Measurements from ENCODE around the gene KREMEN2.
"Not testable (repeated sequence)": the region's sequence is repeated elsewhere in the genome, so short reads cannot be mapped to it uniquely, and the experiment has no call there.

The KREMEN2 gene

DNA sequence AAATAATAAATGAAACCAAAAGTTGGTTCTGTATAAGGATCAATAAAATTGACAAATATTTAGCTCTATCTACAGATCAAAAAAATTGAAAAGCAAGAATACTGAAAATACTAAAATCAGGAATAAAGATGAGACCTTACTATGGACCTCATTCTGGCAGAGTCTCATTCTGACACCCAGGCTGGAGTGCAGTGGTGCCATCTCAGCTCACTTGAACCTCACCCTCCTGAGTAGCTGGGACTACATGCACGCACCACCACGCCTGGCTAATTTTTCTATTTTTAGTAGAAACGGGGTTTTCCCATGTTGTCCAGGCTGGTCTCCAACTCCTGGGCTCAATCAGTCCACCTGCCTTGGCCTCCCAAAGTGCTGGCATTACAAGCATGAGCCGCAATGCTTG lies 22.0 kb upstream of the KREMEN2 start:
- no peak for DNase-seq
- no peak for ATAC-seq

DNA sequence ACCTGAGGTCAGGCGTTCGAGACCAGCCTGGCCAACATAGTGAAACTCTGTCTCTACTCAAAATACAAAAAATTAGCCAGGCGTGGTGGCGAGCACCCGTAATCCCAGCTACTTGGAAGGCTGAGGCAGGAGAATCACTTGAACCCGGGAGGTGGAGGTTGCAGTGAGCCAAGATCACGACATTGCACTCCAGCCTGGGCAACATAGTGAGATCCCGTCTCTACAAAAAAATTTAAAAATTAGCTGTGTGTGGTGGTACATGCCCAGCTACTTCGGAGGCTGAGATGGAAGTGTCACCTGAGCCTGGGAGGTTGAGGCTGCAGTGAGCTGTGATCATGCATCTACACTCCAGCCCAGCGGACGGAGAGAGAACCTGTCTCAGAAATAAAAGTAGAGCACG lies 20.4 kb upstream of the KREMEN2 start:
- not testable (repeated sequence) for DNase-seq, ATAC-seq

DNA sequence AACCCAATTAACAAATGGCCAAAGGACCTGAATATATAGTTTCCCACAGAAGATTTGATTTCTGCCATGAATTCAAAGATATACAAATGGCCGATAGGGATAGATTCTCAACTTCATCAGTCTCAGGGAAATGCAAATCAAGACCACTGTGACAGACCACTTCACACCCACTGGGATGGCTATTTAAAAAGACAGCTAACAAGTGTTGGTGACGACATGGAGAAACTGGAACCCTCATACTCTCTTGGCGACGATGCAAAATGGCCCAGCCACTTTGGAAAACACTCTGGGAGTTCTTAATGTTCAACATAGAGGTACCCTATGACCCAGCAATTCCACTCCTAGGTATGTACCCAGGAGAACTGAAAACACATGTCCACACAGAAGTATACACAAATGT lies 17.4 kb upstream of the KREMEN2 start:
- no peak for DNase-seq
- no peak for ATAC-seq

- DNase-seq, result no peak
- ATAC-seq, result no peak
These were observed 15.0 kb upstream of the KREMEN2 start for GRCh38 chr16:2948807-2949704.

GRCh38 chr16:2949705-2950352 lies 14.2 kb upstream of the KREMEN2 start:
- ATAC-seq (no peak), DNase-seq (no peak)

DNA sequence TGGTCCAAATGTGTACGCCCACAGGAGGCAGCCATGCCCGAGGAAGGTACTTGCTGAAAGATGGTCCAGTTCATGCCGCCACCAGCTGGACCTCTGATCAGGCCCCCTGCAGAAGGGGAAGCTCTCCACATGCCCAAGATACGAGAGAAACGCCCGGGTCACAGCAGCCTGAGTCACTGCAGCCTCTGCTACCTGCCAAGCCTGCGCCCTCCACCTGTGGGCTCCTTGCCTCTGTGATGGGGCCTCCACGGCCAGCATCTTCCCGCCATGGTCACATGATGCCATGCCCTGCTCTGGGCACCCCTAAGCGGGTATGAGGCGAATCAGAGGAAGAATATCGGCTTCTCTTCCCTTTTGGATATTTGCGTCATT lies 13.7 kb upstream of the KREMEN2 start:
- DNase-seq (no peak), ATAC-seq (no peak)

DNA sequence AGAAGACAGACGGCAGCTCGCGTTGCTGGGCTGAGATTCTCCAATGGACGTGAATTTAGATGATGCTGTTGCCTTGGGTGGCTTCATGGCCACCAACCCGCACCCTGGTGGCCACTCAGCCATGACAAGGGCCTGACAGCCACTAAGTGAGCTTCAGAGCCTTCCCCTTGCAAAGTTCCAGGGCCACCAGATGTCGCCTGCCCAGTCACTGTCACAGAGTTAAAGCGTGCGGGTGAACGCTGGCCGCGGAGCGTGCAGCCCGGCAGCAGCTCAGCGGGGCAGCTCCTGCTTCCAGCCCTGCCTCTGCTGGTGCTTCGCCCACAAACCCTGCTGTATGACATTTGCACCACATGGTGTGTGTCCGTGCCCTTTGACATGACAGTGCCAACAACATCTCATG lies 13.3 kb upstream of the KREMEN2 start:
- ATAC-seq, result no peak

GRCh38 chr16:2952679-2953078 lies 11.4 kb upstream of the KREMEN2 start:
- ATAC-seq, result no peak
- no peak for DNase-seq

More for the DNA sequence above, 13.3 kb upstream of the KREMEN2 start:
- DNase-seq, result no peak

GRCh38 chr16:2953706-2954627 lies 10.1 kb upstream of the KREMEN2 start:
- DNase-seq (no peak), ATAC-seq (no peak)

DNA sequence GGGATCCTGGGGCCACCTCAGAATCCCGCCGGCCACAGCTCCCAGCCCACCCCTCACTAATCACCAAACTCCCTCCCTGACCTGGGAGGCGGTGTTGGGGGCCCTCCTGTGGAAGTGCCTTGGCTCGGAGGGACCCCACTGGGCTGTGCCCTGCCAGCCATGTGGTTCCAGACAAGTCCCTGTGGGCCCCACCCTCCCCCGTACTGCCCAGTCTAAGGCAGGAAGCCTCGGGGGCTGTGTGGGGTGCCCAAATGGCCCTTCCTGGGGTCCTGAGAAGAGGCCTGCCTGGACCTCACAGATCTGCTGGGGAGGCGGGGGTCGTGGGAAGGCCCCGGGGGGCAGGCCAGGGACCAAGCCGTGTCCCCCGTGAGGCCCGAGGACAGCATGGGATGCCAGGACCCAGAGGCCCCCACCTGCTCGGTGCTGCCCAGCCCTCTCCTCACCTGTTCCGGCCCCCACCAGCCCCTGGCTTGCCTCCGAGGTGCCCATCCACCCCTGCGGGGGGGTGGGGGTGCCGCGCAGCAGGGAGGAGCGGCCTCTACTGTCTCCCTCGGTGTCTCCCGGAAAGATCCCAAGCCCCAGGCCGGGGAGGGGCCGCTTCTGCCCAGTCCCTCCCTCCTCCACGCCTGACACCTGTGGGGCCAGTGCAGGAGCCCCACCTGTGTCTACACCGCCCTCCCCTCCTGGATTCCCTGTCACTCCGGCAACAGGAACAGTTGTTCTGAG lies 9.3 kb upstream of the KREMEN2 start:
- no peak for DNase-seq
- no peak for ATAC-seq

DNA sequence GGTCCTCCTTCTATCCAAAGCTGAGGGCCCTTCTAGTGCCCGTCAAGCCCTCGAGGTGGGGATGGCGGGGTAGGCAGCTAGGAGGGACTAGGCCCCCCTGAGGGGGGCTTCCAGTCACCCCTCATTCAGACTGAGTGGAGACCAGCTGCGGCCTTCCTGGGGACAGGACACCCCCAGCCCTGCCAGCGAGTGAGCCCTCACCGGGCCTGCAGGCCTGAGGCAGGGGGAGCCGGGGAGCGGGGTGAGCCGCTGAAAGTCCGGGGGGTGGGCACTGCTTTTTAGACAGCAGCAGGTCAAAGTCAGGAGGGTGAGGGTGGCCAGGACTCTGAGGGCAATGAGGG lies 8.7 kb upstream of the KREMEN2 start:
- DNase-seq (no peak), ATAC-seq (no peak)

DNA sequence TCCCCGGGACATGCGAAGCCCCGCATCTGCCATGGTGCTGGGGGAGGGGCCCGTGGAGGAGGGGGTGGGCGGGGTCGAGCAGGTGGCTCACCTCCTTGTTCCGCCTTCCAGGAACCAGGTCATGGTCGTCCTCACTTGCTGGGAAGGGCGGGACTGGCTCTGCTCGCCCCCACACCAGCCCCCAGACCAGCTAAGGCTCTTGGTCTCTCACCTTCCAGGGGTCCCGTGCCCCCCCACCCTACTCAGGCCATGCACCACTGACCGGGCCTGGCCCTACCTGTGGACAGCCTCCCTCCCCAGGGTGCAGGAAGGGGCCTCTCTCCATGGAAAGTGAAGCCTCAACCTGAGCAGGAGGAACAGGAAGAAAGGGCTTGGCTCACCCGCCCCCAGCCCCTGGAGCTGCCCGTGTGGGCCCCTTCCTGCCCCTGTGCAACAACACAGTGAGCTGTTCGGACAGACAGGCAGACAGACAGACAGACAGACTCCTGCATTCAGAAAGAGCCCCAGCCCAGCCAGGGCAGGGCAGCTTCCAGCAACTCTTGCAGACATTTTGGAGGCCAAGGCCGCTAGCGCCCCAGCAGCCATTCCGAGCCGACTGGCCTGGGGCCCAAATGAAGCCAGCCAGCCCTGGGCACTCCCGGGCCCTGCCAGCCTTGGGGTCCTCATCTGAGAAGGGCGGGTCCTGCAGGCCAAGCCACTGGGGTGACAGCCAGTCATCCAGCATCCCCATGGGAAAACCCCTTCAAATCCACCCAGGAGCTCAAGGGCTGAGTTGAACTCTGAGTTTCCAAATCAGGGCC lies 8.1 kb upstream of the KREMEN2 start:
- DNase-seq, result no peak

GRCh38 chr16:2956579-2956956 lies 7.5 kb upstream of the KREMEN2 start:
- ATAC-seq, result no peak
- no peak for DNase-seq

More for the DNA sequence above, 8.1 kb upstream of the KREMEN2 start:
- ATAC-seq, result no peak

- DNase-seq (no peak), ATAC-seq (no peak)
These were observed 4.9 kb upstream of the KREMEN2 start for GRCh38 chr16:2959206-2959605.

DNA sequence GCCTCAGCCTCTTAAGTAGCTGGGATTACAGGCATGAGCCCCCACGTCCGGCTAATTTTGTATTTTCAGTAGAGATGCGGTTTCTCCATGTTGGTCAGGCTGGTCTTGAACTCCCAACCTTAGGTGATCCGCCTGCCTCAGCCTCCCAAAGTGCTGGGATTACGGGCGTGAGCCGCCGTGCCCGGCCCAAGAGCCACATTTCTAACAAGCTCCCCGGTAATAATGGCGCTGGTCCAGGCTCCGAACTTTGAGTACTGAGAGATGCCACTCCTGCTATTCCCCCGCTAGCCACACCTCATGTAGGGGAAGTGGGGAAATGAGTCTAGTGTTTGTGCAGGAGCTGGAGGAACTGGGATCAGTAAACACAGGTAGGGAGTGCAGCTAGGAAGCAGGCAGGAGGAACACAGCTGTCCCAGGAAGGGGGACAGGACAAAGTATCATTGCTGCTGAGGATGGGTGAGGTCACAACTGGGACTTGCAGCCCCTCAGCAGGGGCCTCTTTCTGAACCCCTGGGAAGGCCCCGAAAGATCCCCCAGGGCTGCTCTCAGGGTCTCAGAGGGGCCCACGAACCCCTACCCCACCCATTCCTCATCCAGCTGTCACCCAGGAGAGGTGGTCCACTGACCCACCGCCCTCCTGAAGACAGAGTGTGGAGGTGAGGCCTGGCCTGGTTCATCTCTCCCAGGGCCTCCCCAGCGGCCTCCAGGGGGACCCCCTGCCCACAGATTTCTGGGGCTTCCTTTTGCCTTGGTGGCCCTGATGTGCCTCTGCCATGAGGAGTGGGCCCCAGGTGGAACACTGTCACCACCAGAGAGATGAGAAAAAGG lies 3.7 kb upstream of the KREMEN2 start:
- no peak for DNase-seq
- no peak for ATAC-seq

- DNase-seq, result no peak
- no peak for ATAC-seq
These were observed 1.6 kb upstream of the KREMEN2 start for GRCh38 chr16:2962334-2963073.

- no peak for ATAC-seq
- no peak for DNase-seq
These were observed 877 bp upstream of the KREMEN2 start for GRCh38 chr16:2963074-2963722.

DNA sequence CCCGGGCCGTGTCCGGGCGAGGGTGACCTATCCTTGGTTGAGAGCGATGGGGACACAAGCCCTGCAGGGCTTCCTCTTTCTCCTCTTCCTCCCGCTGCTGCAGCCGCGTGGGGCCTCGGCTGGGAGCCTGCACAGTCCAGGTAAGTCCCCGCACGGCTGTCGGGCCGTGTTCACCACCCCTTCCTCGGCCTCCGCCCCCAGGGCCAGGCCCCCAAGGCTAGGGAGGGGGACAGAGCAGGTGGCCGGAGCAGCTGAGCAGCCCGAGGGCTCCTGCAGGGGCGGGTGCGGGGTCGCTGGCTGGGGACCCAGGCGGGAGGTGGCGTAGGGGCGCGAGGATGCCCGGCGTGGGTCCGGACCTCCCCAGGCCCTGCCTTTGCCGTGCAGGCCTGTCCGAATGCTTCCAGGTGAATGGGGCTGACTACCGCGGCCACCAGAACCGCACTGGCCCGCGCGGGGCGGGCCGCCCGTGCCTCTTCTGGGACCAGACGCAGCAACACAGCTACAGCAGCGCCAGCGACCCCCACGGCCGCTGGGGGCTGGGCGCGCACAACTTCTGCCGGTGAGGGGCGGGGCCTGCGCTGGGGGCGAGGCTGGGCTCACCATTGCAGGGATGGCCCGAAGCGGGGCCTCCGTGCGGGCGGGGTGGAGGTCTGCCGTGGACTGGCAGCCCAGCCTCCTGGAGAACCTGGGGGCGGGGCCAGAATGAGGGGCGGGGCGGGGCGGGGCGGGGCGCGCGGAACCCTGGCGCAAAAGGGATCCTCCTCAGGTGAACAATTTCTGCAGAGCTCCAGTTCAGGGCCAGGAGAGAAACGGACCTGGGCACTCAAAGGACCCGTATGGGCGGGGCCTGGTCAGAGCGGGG lies 631 bp downstream of the KREMEN2 start:
- ATAC-seq (peak; percentile 29), DNase-seq (peak; percentile 76)

Data from stimulated activated naive CD8-positive, alpha-beta T cell treated with anti-CD3 and anti-CD28 coated beads, Interleukin-15, Interleukin-2, amounts not matched to agents 100 U/mL and 50 U/mL, for 24 hours (primary cell).